Peyer's patch (tissue), 4 donors: ENCODE measurements around the gene IFIH1.

ENCODE experiments used
- POLR2A ChIP-seq, 2 donors: fragments of 450-650 bp; IDR thresholded peaks; one replicate each; pipeline ENCODE4 v1.5.1; 2017; ENCODE audit warnings: antibody characterized with exemption in 2 of 2, mild to moderate bottlenecking in 2 of 2, moderate library complexity in 2 of 2
- TF ChIP-seq, protein P1 (sequence below), 6 experiments: fragments of 450-650 bp in 4 of 6; fragments of 200-600 bp in 2 of 6; sonication (generic) in 1 of 6; IDR thresholded peaks; one replicate each; pipeline ENCODE4 v1.5.1; 2017 to 2019; ENCODE audit warnings: antibody characterized with exemption in 6 of 6, mild to moderate bottlenecking in 3 of 6, moderate library complexity in 1 of 6

DNA sequence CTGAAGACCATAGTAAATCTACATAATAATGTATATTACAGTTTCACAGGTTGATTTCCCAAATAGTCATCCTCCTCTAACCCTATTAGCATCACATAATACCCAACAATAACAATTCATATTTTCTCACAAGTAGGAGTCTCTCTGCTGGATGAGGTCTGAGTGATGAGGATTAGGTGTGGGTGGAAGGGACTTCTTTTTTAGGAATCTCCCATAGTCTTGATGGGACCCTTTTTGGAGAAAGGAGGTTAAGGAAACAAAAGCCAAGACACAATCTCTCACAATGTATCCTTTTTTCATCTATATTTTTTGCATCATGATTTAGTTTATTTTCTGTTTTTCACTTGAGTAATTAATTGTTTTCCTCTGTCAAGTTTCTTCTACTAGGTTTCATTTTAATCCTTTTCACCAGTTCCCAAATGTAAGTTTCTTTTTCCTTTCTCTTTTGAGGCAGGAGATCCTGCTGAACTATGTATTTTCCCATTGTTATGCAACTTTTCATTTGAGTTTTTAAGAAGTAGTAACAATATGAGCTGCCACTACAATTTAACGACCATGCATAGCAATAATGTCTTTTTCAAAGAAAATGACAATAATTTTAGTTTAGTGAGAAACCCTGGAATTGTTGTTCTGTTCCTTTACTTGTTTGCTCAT is 2.5 kb upstream of the IFIH1 start:
- TF ChIP-seq, protein P1, sequence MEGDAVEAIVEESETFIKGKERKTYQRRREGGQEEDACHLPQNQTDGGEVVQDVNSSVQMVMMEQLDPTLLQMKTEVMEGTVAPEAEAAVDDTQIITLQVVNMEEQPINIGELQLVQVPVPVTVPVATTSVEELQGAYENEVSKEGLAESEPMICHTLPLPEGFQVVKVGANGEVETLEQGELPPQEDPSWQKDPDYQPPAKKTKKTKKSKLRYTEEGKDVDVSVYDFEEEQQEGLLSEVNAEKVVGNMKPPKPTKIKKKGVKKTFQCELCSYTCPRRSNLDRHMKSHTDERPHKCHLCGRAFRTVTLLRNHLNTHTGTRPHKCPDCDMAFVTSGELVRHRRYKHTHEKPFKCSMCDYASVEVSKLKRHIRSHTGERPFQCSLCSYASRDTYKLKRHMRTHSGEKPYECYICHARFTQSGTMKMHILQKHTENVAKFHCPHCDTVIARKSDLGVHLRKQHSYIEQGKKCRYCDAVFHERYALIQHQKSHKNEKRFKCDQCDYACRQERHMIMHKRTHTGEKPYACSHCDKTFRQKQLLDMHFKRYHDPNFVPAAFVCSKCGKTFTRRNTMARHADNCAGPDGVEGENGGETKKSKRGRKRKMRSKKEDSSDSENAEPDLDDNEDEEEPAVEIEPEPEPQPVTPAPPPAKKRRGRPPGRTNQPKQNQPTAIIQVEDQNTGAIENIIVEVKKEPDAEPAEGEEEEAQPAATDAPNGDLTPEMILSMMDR (IDR thresholded peaks at IDR 0.05) = no peak
- TF ChIP-seq POLR2A (IDR thresholded peaks at IDR 0.05) = no peak
